Adrenal gland (tissue), 12 donors: ENCODE data around the gene MYLK. TPM values are rescaled to one million over a fixed set of nuclear protein-coding genes. Genes with fewer than 3 reads are reported as not detected.

Experiments
- DNase-seq, 7 donors: peaks; one replicate each; pipeline ENCODE4 v3.0.0-alpha.2; 2019 to 2020
- H3K27ac ChIP-seq, 5 donors: fragments of 200-600 bp; sonication (generic) in 4 of 5; 1 replicate in 3 of 5; 2 replicates in 2 of 5; pipeline versions ENCODE4 v1.5.1 to v1.8.0; 2016 to 2020; ENCODE audit warnings: mild to moderate bottlenecking in 1 of 5
- H3K27me3 ChIP-seq: fragments of 200-600 bp; 2 replicates; pipeline ENCODE4 v1.8.0; 2021
- H3K36me3 ChIP-seq, 2 donors: fragments of 200-600 bp; replicated peaks in 1 of 2; 1 replicate in 1 of 2; 2 replicates in 1 of 2; pipeline versions ENCODE4 v1.5.1 to v1.8.0; 2018 to 2022
- H3K4me1 ChIP-seq, 2 donors: fragments of 200-600 bp; replicated peaks in 1 of 2; 1 replicate in 1 of 2; 2 replicates in 1 of 2; pipeline versions ENCODE4 v1.5.1 to v1.8.0; 2018 to 2021
- H3K4me3 ChIP-seq, 4 donors: fragments of 200-600 bp; sonication (generic) in 3 of 4; one replicate each; pipeline ENCODE4 v1.5.1; 2016 to 2018
- H3K9me3 ChIP-seq, 3 donors: fragments of 200-600 bp; sonication (generic) in 1 of 3; replicated peaks in 1 of 3; 1 replicate in 2 of 3; 2 replicates in 1 of 3; pipeline versions ENCODE4 v1.5.1 to v1.8.0; 2016 to 2021
- CTCF ChIP-seq, 6 experiments: fragments of 450-650 bp in 4 of 6; fragments of 200-600 bp in 2 of 6; sonication (generic) in 1 of 6; IDR thresholded peaks; 1 replicate in 5 of 6; 2 replicates in 1 of 6; pipeline versions ENCODE4 v1.5.1 to v1.8.0; 2016 to 2021; ENCODE audit warnings: antibody characterized with exemption in 6 of 6, mild to moderate bottlenecking in 2 of 6, moderate library complexity in 1 of 6
- POLR2A ChIP-seq, 2 donors: fragments of 450-650 bp; IDR thresholded peaks; one replicate each; pipeline ENCODE4 v1.6.1; 2017; ENCODE audit warnings: antibody characterized with exemption in 2 of 2, mild to moderate bottlenecking in 2 of 2, moderate library complexity in 1 of 2
- WGBS, 4 donors: extraction: QIAGEN DNeasy Blood & Tissue Kit in 2 of 4; methylation state at CpG; one replicate each; pipeline versions ENCODE4 v1.1.5 to v1.1.7; 2013 to 2017; 5-methylcytosine and 5-hydroxymethylcytosine counted together
- intact Hi-C, 2 donors: fragments of 100-400 bp; cut with DNase I; formaldehyde crosslinking; loops; one replicate each; pipeline versions ENCODE4 v1.14.1 to v1.15.0; 2022 to 2023
- polyA plus RNA-seq, 3 donors: library from polyadenylated mRNA; stranded (reverse); fragments of 200-250 nt in 2 of 3; fragments of 350-450 nt in 1 of 3; fragmentation: Illumina TruSeq in 1 of 3; extraction: RNeasy Lipid Tissue Mini Kit (QIAGEN cat#74804) in 1 of 3; gene quantifications; one replicate each; pipeline ENCODE4 v1.2.3, GENCODE V29; 2013 to 2014
- total RNA-seq, 9 donors: library from RNA; depleted of rRNA in 4 of 9; stranded (reverse); fragments of >200 nt in 4 of 9; fragments of 120-200 nt in 1 of 9; fragmentation: NEBNext Ultra II Directional in 1 of 9; extraction: Animal tissue kit (Norgen Biotek cat#: 25700) in 1 of 9; gene quantifications; one replicate each; pipeline versions ENCODE4 v1.1.0 to v1.2.4, GENCODE V29; 2013 to 2023
- donor health status: healthy with polysubstance abuse.
- donor health status: Bipolar disorder and iron deficiency.
- donor health status: DM: yes; HTN: yes; CAD: no.
- donor health status: DM: no; HTN: no; CAD: no.
- donor health status: DM: no; HTN: no; CAD: no.
- donor health status: DM: yes; HTN: yes; CAD: no.

Gene MYLK
- total and polyA plus RNA-seq, 12 donors: 13.3 to 124 (median 53.8) TPM

GRCh38 chr3:123640311-123640710, 243.8 kb downstream of the MYLK start:
- Histone ChIP-seq H3K9me3 (no peaks in the 10 kb centered on the region), H3K27me3 (no peaks in the 10 kb centered on the region), H3K36me3 (no peaks in the 10 kb centered on the region), H3K4me1 (peaks cover 0 to 4% of the 10 kb centered on the region in 2 donors), H3K4me3 (no peak overlapping the region), H3K27ac (peak overlapping the region in 1 of 5 donors; percentile 75)
- intact Hi-C loops: no loop called here
- TF ChIP-seq CTCF (IDR thresholded peaks at IDR 0.05) (no peak), POLR2A (IDR thresholded peaks at IDR 0.05) (no peak)
- DNase-seq: no peak
- WGBS, 4 donors: 89 to 93% (median 92%) methylated on average over 14 to 15 of the region's 15 CpGs

- no peaks in the 10 kb centered on the region for H3K36me3 ChIP-seq
- no peaks in the 10 kb centered on the region for H3K27me3 ChIP-seq
- H3K4me1 ChIP-seq: peaks cover 0 to 4% of the 10 kb centered on the region in 2 donors
- H3K4me3 ChIP-seq: no peak overlapping the region
- TF ChIP-seq CTCF (IDR thresholded peaks at IDR 0.05) (no peak), POLR2A (IDR thresholded peaks at IDR 0.05) (no peak)
- H3K27ac ChIP-seq: peak overlapping the region in 1 of 5 donors; percentile 18
- 71 to 80% (median 78%) methylated on average over 13 to 14 of the region's 14 CpGs for WGBS, 4 donors
- H3K9me3 ChIP-seq: no peaks in the 10 kb centered on the region
- intact Hi-C loops: no loop called here
- DNase-seq: no peak
Observed at GRCh38 chr3:123638936-123639689, 245.0 kb downstream of the MYLK start.

- Histone ChIP-seq H3K36me3 (no peaks in the 10 kb centered on the region), H3K9me3 (no peaks in the 10 kb centered on the region), H3K27me3 (no peaks in the 10 kb centered on the region), H3K27ac (no peak overlapping the region), H3K4me3 (no peak overlapping the region), H3K4me1 (peaks cover 0 to 7% of the 10 kb centered on the region in 2 donors)
- WGBS, 4 donors: 88 to 96% (median 94%) methylated on average over 3 to 5 of the region's 5 CpGs; no CpG with 5 or more reads in 1 of the 4 donors
- TF ChIP-seq CTCF (IDR thresholded peaks at IDR 0.05): no peak
- no peak for TF ChIP-seq POLR2A (IDR thresholded peaks at IDR 0.05)
- intact Hi-C loops: no loop called here
- DNase-seq: no peak
Observed at GRCh38 chr3:123637841-123638240, 246.3 kb downstream of the MYLK start.

- Histone ChIP-seq H3K27me3 (no peaks in the 10 kb centered on the region), H3K4me3 (no peak overlapping the region), H3K4me1 (peaks cover 0 to 10% of the 10 kb centered on the region in 2 donors), H3K9me3 (no peaks in the 10 kb centered on the region), H3K36me3 (no peaks in the 10 kb centered on the region), H3K27ac (no peak overlapping the region)
- intact Hi-C loops: no loop called here
- DNase-seq: no peak
- TF ChIP-seq CTCF (IDR thresholded peaks at IDR 0.05): no peak
- TF ChIP-seq POLR2A (IDR thresholded peaks at IDR 0.05): no peak
- WGBS, 4 donors: 88 to 96% (median 93%) methylated on average over 7 of the region's 7 CpGs
Observed at GRCh38 chr3:123637131-123637530, 247.0 kb downstream of the MYLK start.
